CD14-positive monocyte (primary cell): Measurements from ENCODE around the gene FLAD1. TPM values are rescaled to one million over a fixed set of nuclear protein-coding genes. Genes with fewer than 3 reads are reported as not detected.
"Not testable (repeated sequence)": the region's sequence is repeated elsewhere in the genome, so short reads cannot be mapped to it uniquely, and the experiment has no call there.

ENCODE experiments used
- DNase-seq, 3 donors: peaks; one replicate each; pipeline ENCODE4 v3.0.0-alpha.2; 2011 to 2022
- H2AFZ ChIP-seq: 2 replicates; pipeline ENCODE4 v1.6.0; 2012; ENCODE audit warnings: mild to moderate bottlenecking, low read depth, low read length, inconsistent platforms; ENCODE audit not compliant: insufficient read depth, poor library complexity, severe bottlenecking
- H3K27ac ChIP-seq, 2 donors: 1 replicate in 1 of 2; 2 replicates in 1 of 2; pipeline ENCODE4 v1.5.1; 2012 to 2013; ENCODE audit warnings: low read length in 2 of 2, control low read depth in 1 of 2, inconsistent platforms in 1 of 2, low read depth in 1 of 2, mild to moderate bottlenecking in 1 of 2
- H3K27me3 ChIP-seq, 2 donors: one replicate each; pipeline versions ENCODE4 v1.6.0 to v1.6.1; 2011 to 2013; ENCODE audit warnings: low read length in 2 of 2; ENCODE audit not compliant: control insufficient read depth in 2 of 2, insufficient read depth in 2 of 2
- H3K36me3 ChIP-seq, 2 donors: replicated peaks in 1 of 2; 1 replicate in 1 of 2; 2 replicates in 1 of 2; pipeline versions ENCODE4 v1.5.1 to v1.6.1; 2012 to 2013; ENCODE audit warnings: low read length in 2 of 2, control low read depth in 1 of 2, inconsistent platforms in 1 of 2, mild to moderate bottlenecking in 1 of 2; ENCODE audit not compliant: insufficient read depth in 2 of 2, control insufficient read depth in 1 of 2
- H3K4me1 ChIP-seq, 2 donors: 1 replicate in 1 of 2; 2 replicates in 1 of 2; pipeline versions ENCODE4 v1.5.1 to v1.6.1; 2012 to 2013; ENCODE audit warnings: low read length in 2 of 2, control low read depth in 1 of 2, inconsistent platforms in 1 of 2, mild to moderate bottlenecking in 1 of 2, moderate library complexity in 1 of 2; ENCODE audit not compliant: insufficient read depth in 2 of 2, control insufficient read depth in 1 of 2
- H3K4me2 ChIP-seq: replicated peaks from 2 replicates; pipeline ENCODE3; 2012; ENCODE audit warnings: low read length, moderate library complexity, mild to moderate bottlenecking; ENCODE audit not compliant: poor library complexity, severe bottlenecking; ENCODE audit errors: extremely low read depth
- H3K4me3 ChIP-seq, 3 experiments: fragments of 200-600 bp in 1 of 3; sonication (generic) in 1 of 3; replicated peaks in 1 of 3; 1 replicate in 2 of 3; 2 replicates in 1 of 3; pipeline ENCODE4 v1.5.1; 2011 to 2013; ENCODE audit warnings: low read length in 3 of 3, mild to moderate bottlenecking in 3 of 3, control low read depth in 2 of 3, low read depth in 2 of 3, inconsistent platforms in 1 of 3, moderate library complexity in 1 of 3
- H3K79me2 ChIP-seq: 2 replicates; pipeline ENCODE4 v1.6.0; 2012; ENCODE audit warnings: mild to moderate bottlenecking, control low read depth, inconsistent platforms, low read length, moderate library complexity; ENCODE audit not compliant: insufficient read depth
- H3K9ac ChIP-seq: 2 replicates; pipeline ENCODE4 v1.6.0; 2017; ENCODE audit warnings: low read length, mild to moderate bottlenecking; ENCODE audit not compliant: insufficient read depth, poor library complexity, severe bottlenecking
- H3K9me3 ChIP-seq, 2 donors: replicated peaks in 1 of 2; 1 replicate in 1 of 2; 2 replicates in 1 of 2; pipeline versions ENCODE4 v1.5.1 to v1.6.1; 2012 to 2013; ENCODE audit warnings: low read length in 2 of 2, control low read depth in 1 of 2; ENCODE audit not compliant: control insufficient read depth in 1 of 2, insufficient read depth in 1 of 2
- H4K20me1 ChIP-seq: 2 replicates; pipeline ENCODE4 v1.6.0; 2012; ENCODE audit warnings: mild to moderate bottlenecking, low read length, control low read depth, moderate library complexity; ENCODE audit not compliant: insufficient read depth
- H3K27ac Mint-ChIP-seq, 7 donors: one replicate each; pipeline ENCODE4 v1.8.0; 2020; ENCODE audit warnings: mild to moderate bottlenecking in 7 of 7, mixed read lengths in 7 of 7, moderate library complexity in 6 of 7, inconsistent platforms in 2 of 7
- H3K27me3 Mint-ChIP-seq, 3 donors: one replicate each; pipeline ENCODE4 v1.8.0; 2021 to 2022; ENCODE audit warnings: low read depth in 3 of 3, mild to moderate bottlenecking in 3 of 3, mixed read lengths in 3 of 3, moderate library complexity in 3 of 3, inconsistent platforms in 1 of 3
- H3K36me3 Mint-ChIP-seq, 2 donors: one replicate each; pipeline ENCODE4 v1.8.0; 2020; ENCODE audit warnings: mixed read lengths in 2 of 2, inconsistent platforms in 1 of 2, mild to moderate bottlenecking in 1 of 2
- H3K4me1 Mint-ChIP-seq: one replicate; pipeline ENCODE4 v1.8.0; 2020; ENCODE audit warnings: mild to moderate bottlenecking, mixed read lengths
- H3K4me3 Mint-ChIP-seq, 2 donors: one replicate each; pipeline ENCODE4 v1.8.0; 2020; ENCODE audit warnings: mild to moderate bottlenecking in 2 of 2, mixed read lengths in 2 of 2, moderate library complexity in 1 of 2
- H3K9me3 Mint-ChIP-seq, 7 donors: one replicate each; pipeline ENCODE4 v1.8.0; 2020 to 2022; ENCODE audit warnings: mixed read lengths in 7 of 7, mild to moderate bottlenecking in 6 of 7, moderate library complexity in 6 of 7, inconsistent platforms in 2 of 7
- WGBS: methylation state at CpG from one replicate; pipeline ENCODE4 v1.1.5; 2013; ENCODE audit warnings: missing lambda C conversion rate; ENCODE audit not compliant: insufficient coverage; 5-methylcytosine and 5-hydroxymethylcytosine counted together
- intact Hi-C, 2 donors: fragments of 100-400 bp; cut with micrococcal nuclease; formaldehyde crosslinking; loops; one replicate each; pipeline versions ENCODE4 v1.15.0 to v1.15.1; 2023
- polyA plus RNA-seq, 3 donors: library from polyadenylated mRNA; depleted of rRNA in 1 of 3; unstranded in 2 of 3; stranded (reverse) in 1 of 3; fragments of 300-500 nt in 2 of 3; fragments of >200 nt in 1 of 3; fragmentation: Illumina TruSeq in 2 of 3; gene quantifications; 1 replicate in 2 of 3; 2 replicates in 1 of 3; pipeline ENCODE4 v1.2.3, GENCODE V29; 2012 to 2021
- TF ChIP-seq, protein P1 (sequence below): fragments of 200-600 bp; IDR thresholded peaks from one replicate; pipeline ENCODE4 v1.8.0; 2022; ENCODE audit warnings: antibody characterized with exemption, mild to moderate bottlenecking

FLAD1 gene
- polyA plus RNA-seq, 3 donors, result 31.5 to 41.6 (median 35.1) TPM

DNA sequence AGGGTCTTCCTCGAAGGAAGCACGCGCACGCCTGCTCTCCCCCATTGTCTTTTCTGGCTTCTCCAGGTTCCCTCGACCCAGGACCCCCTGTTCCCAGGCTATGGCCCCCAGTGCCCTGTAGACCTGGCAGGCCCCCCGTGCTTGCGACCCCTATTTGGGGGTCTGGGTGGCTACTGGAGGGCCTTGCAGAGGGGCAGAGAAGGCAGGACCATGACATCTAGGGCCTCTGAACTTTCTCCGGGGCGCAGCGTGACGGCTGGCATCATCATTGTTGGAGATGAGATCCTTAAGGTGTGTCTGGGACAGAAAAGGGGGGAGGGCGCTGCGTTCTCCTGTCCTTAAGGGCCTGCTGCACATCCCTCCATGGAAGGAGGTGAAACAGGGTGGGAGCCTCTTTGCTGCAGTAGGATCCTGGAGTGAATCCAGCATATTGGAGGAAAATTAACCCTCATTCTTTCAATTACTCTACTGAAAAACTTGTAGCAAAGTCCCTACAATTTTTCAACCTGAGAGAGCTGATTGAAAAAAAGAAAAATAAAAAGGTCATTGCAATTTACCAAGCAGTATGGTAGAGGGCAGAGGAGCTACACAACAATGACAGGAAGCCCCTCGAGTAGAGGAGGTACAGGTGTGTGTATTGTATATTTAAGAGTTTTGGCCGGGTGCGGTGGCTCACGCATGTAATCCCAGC lies 777 bp downstream of the FLAD1 start:
- H3K79me2 ChIP-seq, result peaks cover 66% of the 10 kb centered on the region
- DNase-seq, result no peak
- intact Hi-C loops, result loop anchor here in 1 of 2 donors (5.0 kb wide), 1 partner anchor 33 kb away; no protein-coding TSS in a partner anchor

GRCh38 chr1:154986736-154987135 lies 3.6 kb downstream of the FLAD1 start:
- Histone ChIP-seq H3K4me1 (peaks cover 19 to 27% of the 10 kb centered on the region in 2 donors), H3K79me2 (peaks cover 56% of the 10 kb centered on the region), H3K36me3 (peaks cover 30 to 38% of the 10 kb centered on the region in 2 donors), H4K20me1 (peaks cover 37% of the 10 kb centered on the region)
- H3K9ac ChIP-seq, H3K4me2 ChIP-seq, DNase-seq, H3K4me3 ChIP-seq, H3K27ac Mint-ChIP-seq, H3K4me3 Mint-ChIP-seq, H3K9me3 Mint-ChIP-seq, H3K27ac ChIP-seq, H2AFZ ChIP-seq, intact Hi-C loops, H3K9me3 ChIP-seq, H3K27me3 Mint-ChIP-seq, H3K27me3 ChIP-seq: not testable (repeated sequence)
- peaks cover 28 to 43% of the 10 kb centered on the region in 2 donors for H3K36me3 Mint-ChIP-seq
- H3K4me1 Mint-ChIP-seq, result peaks cover 17% of the 10 kb centered on the region
- no CpG with 5 or more reads among the region's 4 CpGs for WGBS

More for the DNA sequence above, 777 bp downstream of the FLAD1 start:
- peak overlapping the region; percentile 94 for H3K4me2 ChIP-seq
- H2AFZ ChIP-seq, result peak overlapping the region; percentile 87
- H3K9ac ChIP-seq, result peak overlapping the region; percentile 65
- WGBS, result 15% methylated on average over 12 of the region's 17 CpGs
- peak overlapping the region; percentile 51 to 97 (median 92) for H3K4me3 ChIP-seq
- peaks cover 19 to 27% of the 10 kb centered on the region in 2 donors for H3K4me1 ChIP-seq
- H3K27ac ChIP-seq, result peak overlapping the region in 1 of 2 donors; percentile 85
- no peaks in the 10 kb centered on the region for H3K27me3 ChIP-seq
- H3K36me3 Mint-ChIP-seq, result peaks cover 9 to 33% of the 10 kb centered on the region in 2 donors
- H3K27me3 Mint-ChIP-seq, result no peaks in the 10 kb centered on the region
- H3K4me1 Mint-ChIP-seq, result peaks cover 14% of the 10 kb centered on the region
- peaks cover 22% of the 10 kb centered on the region for H4K20me1 ChIP-seq
- peaks cover 0 to 2% (median 0%) of the 10 kb centered on the region in 7 donors for H3K9me3 Mint-ChIP-seq
- no peaks in the 10 kb centered on the region for H3K9me3 ChIP-seq
- TF ChIP-seq, protein P1, sequence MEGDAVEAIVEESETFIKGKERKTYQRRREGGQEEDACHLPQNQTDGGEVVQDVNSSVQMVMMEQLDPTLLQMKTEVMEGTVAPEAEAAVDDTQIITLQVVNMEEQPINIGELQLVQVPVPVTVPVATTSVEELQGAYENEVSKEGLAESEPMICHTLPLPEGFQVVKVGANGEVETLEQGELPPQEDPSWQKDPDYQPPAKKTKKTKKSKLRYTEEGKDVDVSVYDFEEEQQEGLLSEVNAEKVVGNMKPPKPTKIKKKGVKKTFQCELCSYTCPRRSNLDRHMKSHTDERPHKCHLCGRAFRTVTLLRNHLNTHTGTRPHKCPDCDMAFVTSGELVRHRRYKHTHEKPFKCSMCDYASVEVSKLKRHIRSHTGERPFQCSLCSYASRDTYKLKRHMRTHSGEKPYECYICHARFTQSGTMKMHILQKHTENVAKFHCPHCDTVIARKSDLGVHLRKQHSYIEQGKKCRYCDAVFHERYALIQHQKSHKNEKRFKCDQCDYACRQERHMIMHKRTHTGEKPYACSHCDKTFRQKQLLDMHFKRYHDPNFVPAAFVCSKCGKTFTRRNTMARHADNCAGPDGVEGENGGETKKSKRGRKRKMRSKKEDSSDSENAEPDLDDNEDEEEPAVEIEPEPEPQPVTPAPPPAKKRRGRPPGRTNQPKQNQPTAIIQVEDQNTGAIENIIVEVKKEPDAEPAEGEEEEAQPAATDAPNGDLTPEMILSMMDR, result no peak
- no peak overlapping the region for H3K4me3 Mint-ChIP-seq
- no peak overlapping the region for H3K27ac Mint-ChIP-seq
- peaks cover 13 to 18% of the 10 kb centered on the region in 2 donors for H3K36me3 ChIP-seq
